Choroid plexus epithelial cell (primary cell): ENCODE measurements around the gene FBN2.

ENCODE experiments used
- DNase-seq: peaks from one replicate; pipeline ENCODE4 v3.0.0-alpha.2; 2010; ENCODE audit warnings: low read depth
- H3K4me3 ChIP-seq: 2 replicates; pipeline ENCODE4 v1.5.1; 2011; ENCODE audit warnings: low read depth, mild to moderate bottlenecking, control low read depth, low read length, moderate library complexity
- TF ChIP-seq, protein P1 (sequence below): conservative IDR thresholded peaks from 2 replicates; pipeline ENCODE4 v1.5.1; 2011; ENCODE audit warnings: low read depth, mild to moderate bottlenecking, control low read depth, inconsistent platforms, low read length, moderate library complexity

FBN2 gene

DNA sequence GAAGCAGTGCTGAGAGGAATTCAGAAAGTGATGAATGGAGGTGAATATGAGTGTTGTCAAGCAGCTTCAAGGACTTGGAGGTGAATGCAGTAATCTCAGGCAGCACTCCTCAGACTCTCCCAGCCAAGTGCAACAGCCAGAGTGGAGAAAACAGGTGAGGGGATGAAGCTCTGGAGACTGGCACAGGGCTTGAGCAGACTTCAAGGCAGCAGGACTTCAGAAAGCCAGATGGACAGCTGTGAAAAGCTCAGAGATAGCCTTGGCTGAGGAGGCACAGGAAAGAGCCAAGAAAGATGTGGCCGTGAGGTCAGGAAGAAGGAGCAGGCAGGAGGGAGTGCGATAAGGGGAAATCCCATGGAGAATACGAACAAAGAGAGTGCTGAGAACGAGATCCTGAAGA is 194.9 kb downstream of the FBN2 start:
- DNase-seq: no peak
- H3K4me3 ChIP-seq: no peak overlapping the region
- TF ChIP-seq, protein P1, sequence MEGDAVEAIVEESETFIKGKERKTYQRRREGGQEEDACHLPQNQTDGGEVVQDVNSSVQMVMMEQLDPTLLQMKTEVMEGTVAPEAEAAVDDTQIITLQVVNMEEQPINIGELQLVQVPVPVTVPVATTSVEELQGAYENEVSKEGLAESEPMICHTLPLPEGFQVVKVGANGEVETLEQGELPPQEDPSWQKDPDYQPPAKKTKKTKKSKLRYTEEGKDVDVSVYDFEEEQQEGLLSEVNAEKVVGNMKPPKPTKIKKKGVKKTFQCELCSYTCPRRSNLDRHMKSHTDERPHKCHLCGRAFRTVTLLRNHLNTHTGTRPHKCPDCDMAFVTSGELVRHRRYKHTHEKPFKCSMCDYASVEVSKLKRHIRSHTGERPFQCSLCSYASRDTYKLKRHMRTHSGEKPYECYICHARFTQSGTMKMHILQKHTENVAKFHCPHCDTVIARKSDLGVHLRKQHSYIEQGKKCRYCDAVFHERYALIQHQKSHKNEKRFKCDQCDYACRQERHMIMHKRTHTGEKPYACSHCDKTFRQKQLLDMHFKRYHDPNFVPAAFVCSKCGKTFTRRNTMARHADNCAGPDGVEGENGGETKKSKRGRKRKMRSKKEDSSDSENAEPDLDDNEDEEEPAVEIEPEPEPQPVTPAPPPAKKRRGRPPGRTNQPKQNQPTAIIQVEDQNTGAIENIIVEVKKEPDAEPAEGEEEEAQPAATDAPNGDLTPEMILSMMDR: no peak

DNA sequence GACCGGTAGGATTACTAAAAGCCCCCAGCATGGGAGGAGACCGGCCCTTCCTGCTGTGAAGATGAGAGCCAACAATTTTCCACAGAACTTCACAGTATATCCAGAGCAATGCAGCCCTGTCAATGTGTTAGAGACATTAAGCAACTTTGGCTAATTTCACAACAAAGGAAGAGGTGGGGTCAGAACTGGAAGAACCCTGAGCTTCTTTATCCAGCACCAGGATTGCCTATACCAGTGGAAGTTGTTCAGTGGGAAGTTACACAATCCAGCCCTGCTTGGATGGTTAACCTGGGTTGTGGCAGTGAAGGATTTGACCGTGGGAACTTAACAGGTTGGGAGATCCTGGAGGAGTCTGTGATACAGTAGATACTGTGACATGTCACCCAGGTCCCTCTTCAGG is 197.0 kb downstream of the FBN2 start:
- H3K4me3 ChIP-seq: no peak overlapping the region
- peak; percentile 75 for DNase-seq
- TF ChIP-seq, protein P1: no peak

DNA sequence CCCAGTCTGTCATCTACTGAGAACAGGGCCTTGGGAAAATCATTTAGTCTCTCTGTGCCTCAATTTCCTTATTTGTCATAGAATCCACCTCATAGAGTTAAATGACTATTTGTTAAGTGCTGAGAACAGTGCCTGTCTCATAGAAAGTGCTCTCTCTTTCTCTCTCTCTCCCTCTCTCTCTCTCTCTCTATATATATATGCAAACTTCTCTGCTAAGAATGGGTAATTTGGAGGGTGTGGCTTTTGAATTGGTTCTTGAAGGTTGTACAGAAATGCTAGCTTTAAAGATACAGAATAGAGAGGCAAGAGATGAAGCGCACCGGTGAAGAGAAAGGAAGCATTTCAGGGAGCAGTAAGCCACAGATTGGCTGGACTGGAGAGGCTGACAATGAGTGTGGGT is 197.4 kb downstream of the FBN2 start:
- TF ChIP-seq, protein P1: no peak
- no peak for DNase-seq
- no peak overlapping the region for H3K4me3 ChIP-seq

DNA sequence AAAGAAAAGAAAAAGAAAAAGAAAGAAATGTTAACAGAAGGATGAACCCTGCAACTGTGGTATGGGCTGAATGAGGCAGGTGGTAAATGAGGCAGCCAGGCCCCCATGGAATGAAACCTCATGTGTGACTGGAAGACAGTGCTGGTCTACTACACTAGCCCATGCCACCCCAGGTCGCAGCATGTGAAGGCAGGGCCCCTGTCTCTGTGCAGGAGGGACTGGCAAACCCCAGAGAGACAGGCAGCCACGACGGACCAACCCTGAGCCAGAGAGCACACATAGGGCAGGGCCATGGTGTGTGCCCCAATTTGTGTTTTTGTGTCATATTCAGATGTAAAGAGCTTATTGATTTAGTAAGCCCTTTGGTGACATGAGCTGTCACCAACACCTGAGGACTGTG is 198.5 kb downstream of the FBN2 start:
- DNase-seq: no peak
- TF ChIP-seq, protein P1: no peak

DNA sequence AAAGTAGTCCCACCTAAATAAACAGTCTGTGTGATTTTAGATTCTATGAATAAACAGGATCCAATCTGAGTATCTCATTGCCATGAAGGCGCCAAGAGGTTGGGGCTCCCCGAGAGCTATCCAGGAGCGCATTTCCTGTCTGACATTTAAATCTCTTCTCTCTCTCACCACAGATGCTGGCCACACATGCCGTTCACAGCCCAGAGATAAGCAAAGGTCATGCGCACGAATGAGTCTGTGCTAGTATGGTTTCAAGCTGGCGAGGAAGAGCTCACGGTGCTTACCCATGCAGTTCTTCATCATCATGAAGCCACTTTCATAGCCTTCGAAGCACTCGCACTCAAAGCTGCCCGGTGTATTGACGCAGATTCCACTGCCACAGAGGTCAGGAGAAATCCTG is 199.4 kb downstream of the FBN2 start:
- TF ChIP-seq, protein P1: no peak
- H3K4me3 ChIP-seq: no peak overlapping the region
- no peak for DNase-seq

More for the DNA sequence above, 198.5 kb downstream of the FBN2 start:
- no peak overlapping the region for H3K4me3 ChIP-seq

DNA sequence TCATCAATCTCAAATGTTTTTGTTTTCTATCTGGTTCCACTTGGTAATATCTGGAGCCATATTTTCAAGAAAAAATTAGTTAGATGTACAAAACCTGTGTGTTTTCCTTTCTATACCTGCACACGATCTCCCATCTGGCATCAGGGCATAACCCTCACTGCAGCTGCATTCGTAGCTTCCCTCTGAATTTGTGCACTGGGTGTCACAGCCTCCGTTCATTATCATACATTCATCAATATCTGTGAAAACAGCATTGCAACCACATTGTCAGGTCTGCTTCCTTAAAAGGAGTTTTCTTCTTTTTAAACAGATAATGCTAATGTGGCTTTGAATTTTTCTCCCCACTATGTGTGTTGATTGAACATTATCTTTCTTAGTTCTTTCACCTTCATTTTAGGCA is 202.7 kb downstream of the FBN2 start:
- TF ChIP-seq, protein P1: no peak
- H3K4me3 ChIP-seq: no peak overlapping the region

DNA sequence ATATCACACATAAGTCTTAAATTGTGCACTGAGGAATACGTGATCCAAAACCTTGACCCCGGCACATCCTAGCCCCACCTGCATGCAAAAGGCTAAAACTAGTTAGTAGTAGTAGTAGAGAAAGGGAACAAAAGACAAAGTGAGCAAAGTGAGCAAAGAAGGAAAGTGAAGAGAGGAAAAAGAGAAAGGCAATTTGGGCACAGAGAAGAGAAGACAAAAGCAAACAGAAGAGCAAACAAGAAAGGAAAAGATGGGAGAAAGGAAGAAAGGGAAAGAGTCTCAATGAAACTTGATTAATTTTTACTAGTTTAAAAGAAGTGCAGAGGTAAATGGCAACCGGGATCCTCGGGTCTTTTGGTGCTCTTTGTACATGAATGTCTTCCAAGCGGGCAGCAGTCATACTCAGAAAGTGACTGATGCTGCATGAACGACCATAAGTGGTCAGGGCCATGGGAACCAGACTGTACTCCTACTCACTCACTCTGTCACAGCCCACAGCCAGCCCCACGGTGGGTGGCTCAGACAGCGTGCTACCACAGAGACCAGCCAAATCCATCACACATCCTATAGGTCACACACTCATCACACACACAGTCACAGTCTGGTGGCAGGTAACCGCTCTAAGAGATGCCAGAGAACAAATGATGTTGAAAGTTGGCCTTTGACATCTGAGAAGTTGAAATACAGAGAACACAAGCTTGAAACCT is 203.9 kb downstream of the FBN2 start:
- DNase-seq: no peak
- TF ChIP-seq, protein P1: no peak
- H3K4me3 ChIP-seq: no peak overlapping the region

More for the DNA sequence above, 202.7 kb downstream of the FBN2 start:
- DNase-seq: no peak
